Hepatic stellate cell (primary cell): ENCODE data around the gene TMEM266.

Experiments
- DNase-seq: peaks from one replicate; pipeline ENCODE4 v3.0.0; 2011; ENCODE audit warnings: low spot score

TMEM266 gene

DNA sequence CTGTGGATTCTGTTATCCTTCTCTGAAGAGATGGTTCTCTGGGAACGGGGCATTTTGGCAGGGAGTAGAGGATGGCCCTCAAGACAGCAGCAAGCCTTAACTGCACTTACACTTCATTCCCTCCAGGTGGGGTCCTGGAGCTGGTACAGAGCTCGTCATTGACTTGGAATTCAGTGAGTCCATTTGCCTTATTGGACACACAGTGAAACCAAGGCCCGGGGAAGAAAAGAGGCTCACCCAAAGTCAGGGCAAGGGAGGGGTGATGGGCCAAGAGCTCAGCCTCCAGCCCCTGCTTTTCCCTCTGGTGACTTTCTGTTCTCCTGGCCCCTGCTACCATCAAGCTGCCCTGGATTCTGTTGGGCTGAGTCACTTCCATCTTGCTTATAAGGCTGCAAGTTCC is 125.9 kb downstream of the TMEM266 start:
- peak; percentile 85 for DNase-seq

DNA sequence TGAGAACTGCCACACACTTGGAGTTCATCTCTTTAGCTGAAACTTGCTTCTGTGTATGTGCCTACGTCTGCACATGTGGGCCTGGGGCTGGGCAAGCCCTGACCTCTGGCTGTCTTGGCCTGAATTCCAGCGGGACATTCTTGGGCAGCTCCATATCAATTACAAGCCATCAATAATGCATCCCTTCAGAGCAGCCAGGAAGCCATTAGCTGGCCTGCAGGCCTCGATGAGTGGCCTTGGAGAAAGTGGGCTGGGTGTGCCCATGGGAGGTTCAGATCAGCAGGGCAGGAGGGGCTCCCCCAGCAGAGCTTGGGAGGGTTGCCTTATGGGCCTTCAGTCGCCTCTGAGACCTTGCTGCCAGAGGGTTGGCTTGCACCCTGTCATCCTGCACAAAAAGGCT is 127.4 kb downstream of the TMEM266 start:
- no peak for DNase-seq

DNA sequence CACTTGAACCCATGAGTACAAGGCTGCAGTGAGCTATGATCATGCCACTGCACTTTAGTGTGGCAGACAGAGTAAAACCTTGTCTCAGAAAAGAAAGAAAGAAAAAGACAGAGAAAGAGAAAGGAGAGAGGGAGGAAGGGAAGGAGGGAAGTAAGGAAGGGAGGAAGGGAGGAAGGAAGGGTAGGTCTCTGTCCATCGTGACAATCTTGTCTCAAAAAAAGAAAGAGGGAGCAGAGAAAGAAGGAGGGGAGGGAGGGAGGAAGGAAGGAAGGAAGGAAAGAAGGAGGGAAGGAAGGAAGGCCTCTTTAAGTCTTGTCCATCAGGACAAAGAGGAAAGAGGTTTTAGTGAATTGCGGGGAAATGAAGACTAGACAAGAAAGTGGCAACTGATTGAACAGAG is 129.3 kb downstream of the TMEM266 start:
- DNase-seq = no peak

DNA sequence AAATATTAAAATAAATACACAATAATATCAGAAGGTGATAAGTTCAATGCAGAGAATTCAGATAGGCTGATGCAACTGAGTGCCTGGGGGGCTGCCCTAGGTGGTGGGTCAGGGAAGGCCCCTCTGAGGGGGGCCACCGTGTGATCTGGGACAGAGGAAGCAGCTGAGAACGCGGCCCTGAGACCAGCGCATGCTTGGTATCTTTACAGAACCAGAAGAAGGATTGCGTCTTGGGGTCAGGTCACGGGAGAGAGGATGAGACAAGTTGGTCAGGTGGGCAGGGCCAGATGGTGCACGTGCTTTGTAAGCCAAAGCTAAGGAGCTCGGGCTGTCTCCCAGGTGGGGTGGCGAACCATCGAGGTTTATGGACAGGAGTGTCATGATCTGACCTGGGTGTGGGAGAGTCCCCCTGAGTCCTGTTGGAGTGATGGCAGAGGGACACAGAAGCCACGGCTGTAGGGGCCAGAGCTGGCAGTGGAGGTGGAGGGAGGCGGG is 130.3 kb downstream of the TMEM266 start:
- DNase-seq = no peak

DNA sequence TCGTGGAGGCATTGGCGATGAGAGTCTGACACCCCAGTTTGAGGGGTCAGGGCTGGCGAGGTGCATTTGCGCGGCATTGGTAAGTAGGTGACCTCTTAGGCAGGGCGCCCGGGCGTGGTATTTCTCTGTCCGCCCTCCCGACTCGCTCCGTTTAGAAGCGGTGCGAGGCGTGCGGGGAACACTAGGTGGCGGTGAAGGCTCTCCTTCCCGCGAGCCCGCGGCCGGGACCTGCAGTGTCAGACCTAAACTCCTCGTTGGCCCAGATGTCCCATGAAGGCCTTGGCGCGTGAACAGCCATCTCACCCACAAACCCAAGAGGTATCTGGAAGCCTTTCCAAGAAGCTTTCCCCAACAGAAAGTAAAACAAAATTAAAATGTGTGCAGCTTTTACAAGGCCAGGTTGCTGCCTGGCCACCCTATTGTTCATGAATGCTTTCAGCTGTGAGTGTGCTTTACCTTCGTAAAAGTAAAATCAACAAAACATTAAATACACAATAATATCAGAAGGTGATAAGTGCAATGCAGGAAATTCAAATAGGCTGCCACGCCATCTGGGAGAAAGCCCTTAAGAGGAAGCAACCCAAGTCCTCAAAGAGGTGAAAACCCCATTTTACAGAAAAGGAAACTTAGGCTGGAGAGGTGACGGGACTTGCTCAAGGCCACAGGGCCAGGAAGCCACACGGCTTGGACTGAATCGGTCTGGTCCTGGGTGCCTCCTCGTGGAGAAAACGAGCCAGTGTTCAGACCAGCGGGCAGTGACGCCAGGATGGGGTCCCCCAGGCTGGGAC is 131.2 kb downstream of the TMEM266 start:
- peak; percentile 93 for DNase-seq

DNA sequence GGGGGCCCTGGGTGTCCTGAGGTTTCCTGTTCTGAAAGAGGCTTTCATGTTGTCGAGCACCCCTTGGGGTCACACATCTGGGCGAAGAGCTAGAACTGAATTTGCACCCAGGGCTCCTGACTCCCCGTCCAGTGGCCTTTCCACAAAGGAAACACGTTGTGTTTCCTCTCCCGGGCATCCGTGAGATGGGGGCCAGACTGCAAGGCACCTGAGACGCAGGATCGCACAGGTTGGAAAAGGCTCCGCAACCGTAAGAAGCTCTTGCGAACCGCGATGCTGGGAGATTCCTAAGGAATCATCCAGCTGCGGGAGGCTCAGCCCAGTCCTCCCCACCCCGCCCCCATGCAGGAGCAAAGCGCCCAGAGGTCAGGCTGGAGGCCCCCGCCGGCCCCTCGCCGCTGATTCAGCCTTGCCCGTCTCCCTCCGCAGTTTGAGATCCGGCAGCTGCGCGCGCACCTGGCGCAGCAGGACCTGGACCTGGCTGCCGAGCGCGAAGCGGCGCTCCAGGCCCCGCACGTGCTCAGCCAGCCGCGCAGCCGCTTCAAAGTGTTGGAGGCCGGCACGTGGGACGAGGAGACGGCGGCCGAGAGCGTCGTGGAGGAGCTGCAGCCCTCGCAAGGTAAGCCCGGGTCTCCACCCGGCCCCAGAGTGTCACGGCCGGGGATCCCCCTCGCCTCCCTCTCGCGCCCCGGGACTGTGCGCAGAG is 131.9 kb downstream of the TMEM266 start:
- no peak for DNase-seq

DNA sequence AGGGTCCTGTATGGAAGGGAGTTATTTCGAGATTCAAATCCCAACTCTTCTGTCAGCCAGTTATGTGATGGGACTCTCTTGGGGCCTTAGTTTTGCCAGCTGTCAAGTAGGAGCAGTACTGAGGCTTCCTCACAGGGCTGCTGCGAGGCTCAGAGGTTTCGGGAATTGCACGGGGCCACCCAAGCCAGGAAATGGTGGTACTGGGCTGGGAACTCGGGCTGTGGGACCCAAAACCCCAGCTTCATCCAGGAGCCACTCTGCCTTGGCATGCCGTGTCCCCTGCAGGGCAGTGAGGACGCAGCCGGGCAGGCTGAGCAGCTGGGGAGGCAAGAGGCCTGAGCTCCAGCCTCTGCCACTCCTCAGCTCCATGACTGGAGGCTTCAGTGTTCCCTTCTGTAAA is 132.9 kb downstream of the TMEM266 start:
- DNase-seq = no peak

DNA sequence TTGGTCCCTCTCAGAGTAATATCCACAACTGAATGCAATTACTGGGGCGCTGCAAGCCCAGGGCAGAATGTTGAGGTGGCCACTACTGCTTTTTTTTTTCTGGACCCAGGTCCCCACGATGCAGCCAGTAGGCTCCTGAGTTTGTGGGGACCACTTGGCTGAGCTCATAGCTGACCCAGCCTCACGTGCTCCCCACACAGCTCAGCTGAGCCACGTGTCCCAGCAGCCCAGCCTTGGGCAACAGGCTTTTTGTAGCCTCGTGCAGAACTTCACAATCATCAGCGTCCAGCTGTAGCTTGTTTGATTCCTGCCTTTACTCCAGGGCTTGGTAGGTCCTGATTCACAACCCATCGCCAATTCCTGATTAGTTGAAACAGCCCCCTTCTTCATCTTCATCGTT is 134.1 kb downstream of the TMEM266 start:
- no peak for DNase-seq

DNA sequence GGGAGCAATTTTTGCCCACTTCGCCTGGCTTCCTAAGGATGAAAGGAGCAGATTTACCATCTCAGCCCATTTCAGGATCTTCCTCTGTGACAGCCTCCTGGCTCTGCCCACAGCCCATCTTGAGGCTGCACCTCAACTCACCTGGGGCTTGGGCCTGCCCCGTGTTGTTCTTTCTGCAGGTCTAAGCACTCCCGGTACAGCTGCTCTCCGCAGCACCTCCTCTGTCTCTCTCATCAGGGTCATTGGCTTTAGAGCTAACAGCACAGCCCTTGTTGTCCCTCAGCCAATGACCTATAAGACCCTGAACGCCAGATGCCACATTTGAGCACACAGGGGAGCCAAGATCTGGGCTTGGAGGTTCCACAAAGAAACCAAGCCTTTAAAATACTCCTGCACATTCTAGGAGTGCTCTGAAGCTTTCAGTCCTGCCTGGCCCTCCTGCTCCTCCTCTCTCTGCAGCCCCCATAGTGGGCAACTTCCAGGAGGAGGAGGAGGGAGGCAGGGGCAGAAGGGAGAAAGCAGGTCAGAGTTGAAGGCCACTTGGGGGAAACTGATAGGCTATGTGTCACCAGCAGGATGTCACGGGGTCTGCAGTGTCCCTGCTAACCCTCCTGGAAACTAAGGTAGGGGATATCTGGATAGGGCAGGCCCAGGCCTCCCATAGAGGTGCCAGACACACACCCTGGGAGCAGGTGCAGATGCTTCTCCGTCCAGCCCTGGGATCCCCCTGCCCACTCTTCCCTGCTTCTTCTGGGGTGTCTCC is 135.9 kb downstream of the TMEM266 start:
- no peak for DNase-seq

DNA sequence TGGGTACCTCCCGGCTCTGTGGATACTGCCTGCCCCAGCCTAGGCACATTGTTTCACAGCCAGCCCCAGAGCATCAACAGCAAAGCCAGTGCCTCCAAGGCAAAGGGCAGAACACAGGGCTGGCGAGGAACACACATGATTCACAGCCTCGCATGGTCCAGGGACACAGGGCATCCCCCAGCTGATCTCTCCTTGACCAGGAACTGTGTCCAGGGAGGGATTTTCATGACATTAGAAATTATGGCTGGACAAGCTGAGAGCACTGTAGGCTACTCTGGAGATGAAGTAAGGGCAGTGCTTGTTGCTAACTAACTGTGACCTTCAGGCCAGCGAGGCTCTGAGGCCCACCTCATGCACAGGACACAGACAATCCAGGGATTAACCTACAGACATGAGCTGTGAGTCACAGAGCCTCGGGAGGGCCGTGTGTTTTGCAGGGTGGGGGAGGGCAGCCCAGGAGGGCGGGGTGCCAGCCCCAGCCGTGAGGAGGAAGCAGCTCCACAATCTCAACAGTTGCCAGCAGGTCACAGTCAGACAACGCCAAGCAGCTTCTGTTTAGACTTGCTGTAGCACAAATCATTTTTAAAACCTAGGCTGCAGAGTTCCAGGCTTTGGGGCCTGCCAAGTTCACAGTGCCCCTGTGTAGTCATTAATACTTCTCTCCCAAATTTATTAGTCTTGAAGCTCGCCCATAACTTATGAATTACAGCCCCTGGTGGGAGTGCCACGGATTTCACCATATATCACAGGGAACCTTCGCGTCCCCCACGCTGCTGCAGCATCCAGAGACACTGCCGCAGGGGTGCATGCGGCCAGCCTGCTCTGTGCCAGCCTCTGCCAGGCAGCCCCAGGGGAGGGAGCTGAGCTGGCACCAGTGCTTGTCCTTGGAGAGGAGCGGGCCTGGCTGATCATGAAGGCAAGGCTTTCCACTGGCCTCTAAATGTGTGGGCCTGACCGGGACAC is 136.8 kb downstream of the TMEM266 start:
- peak; percentile 91 for DNase-seq

DNA sequence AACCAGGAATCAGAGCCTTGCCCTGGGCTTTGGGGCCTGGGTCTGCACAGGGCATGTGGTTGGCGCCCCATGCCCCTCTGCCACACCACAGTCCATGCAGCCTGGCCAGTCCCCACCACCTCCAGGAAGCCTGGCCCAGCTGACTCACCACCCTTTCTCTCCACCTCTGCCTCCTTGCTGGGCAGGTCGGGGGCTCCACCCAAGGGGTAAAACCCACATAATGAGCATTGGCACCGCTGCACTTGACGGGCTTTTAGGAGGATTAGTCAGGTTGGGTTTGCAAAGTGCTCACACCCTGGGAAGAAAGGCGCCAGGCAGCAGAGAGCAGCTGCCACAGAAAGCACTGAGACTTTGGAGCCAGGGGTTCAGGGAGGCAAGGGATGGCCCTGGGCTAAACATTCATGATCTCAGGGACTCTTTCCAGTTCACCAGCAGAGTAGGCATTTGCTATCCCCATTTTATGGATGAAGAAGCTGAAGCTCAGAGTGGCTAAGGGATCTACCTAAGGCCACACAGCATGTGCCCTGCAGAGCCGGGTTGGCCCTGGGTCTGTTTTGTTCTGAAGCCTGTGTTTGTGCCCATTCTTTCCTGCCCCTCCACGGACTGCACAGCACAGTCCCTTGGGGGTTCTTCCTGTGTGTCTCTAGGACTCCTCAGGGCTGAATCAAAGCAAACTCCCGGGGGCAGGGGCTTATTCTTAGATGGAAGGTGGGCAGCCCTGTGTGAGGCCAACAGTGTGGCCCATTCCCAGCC is 138.1 kb downstream of the TMEM266 start:
- no peak for DNase-seq

DNA sequence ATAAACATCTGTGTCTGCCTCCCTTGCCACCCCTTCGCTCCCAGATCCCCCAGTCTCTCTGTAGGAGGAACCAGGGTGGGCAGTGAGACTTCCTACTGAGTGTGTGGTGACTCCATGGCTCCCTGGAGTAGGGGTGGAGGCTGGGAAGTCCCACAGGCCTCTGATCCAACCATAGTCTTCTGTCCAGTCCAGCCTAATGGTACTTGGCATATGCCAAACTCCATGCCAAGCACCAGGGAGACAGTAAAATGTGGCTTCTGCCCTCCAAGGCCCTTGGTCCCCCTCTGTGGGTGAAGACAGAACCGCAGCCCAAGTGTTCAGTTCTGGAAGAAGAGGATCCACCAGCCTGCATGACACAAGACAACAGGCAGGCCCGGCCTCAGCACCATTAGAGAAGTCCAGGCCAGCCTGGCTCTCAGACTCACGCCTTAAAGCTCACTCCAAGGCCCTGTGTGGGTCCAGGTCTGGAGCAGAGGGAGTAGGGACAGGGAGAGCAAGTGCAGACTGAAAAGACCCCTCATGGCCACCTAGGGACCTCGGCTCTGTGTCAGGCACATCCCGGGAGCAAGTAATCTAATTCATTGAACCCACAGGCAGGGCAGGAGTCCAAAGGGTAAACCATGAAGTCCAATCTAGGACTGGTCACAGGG is 138.8 kb downstream of the TMEM266 start:
- DNase-seq = no peak

DNA sequence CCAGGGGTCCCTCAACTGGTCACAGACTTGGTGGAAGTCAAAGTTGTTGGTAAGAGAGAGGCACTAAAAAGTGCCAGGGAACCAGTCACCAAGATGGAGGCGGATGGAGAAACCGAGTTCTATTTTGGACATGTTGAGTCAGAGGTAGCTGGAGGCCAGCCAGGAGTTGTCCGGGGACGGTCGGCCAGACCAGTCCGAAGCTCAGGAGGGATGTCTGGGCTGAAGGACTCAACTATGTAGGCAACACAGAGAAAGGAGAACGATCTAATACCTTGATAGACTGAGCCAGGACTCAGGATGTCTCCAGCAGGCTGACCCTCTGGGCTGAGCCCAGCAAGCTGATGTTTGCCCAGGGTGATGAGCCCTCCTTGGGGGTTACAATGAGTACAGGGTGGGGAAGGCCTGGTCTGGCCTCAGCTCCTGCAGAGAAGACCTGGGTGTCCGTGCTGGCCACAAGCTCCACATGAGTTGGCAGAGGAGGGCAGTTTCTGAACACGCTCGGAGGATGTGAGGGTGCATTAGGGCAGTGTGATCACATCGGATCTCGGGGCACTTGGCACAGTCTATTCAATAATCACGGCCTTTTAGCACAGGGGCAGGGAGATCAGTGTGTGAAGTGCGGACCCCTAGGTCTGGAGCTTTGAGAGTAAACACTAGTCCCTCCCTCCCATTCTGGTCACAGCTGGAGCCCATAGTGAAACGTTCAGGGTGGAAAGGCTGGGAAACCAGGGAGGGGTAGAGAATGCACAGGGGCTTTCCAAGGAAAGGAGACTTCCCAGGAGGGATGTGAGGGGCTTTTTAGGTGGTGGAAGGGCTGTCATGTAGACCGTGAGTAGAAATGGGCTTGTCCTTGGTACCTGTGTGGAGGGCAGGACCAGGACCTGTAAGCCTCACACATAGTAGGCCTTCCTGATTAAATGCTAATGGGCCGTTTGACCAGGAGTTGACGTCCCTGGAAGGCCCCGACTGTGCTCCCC is 139.6 kb downstream of the TMEM266 start:
- peak; percentile 91 for DNase-seq

DNA sequence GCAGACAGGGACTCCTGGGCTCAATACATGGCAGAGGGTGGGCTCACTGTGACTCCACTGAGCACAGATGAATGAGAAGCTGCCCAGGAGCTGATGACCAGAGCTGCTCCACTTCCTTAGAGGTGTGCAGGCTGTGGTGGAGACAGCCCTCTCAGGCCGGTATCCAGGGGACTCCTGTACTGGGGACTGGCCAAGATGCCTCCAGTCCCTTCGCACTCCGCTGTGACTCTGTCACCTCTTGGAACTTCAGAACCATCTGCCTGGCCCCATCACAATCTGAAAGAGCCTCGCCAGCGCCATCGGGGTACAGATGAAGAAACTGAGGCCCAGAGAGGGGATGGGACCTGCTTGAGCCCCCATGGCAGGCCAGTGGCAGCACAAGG is 140.3 kb downstream of the TMEM266 start:
- DNase-seq = no peak

DNA sequence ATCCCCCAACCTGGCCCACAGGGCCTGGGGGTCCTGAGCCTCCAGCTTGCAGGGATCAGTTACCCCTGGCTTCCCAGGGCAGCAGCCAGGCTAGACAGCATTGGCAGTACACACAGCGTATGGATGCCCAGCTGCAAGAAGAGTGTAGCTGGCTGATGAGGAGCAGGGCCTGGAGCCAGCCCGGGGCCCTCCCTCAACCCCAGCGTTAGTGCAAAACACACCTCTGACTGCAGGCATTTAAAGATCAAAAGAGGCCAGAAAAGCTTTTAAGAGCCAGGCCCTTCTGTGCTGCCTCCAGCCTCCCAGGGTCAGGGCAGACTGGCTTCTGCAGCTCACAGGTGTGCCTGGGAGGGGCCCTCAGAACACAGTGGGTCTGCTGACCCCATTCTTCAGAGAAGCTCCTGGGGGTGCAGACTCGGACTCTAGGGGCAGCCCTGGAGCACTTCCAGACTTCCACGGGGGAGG is 140.9 kb downstream of the TMEM266 start:
- no peak for DNase-seq

DNA sequence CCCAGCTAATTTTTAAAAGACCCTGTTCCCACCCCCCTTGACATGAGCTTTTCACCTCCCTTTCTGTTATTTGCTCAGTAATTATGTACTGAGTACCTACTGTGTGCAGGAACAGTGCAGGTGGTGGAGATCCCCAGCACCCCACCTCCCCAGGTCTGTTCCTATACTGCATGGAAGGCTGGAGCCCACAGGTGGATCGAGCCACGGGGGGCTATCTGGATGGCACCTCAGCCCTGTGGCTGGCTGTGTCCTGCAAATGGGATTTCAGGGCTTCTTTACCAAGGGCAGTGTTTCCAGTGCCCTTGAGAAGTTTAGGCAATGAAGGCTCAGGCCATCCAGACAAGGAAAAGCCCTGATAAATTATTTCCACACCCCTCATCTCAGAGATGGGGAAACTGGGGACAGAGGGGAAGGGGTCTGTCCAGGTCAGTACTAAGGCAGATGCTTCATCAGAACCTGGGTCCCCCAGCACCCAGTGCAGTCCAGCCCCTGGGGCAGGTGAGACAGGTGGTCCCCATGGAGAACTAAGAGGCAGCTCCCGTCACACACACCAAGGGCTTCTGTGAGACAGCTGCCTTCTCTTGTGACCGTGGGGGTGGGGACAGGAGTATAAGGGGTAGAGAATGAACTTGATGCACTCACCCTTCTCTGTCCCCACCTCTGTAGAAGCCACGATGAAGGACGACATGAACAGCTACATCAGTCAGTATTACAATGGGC is 141.9 kb downstream of the TMEM266 start:
- no peak for DNase-seq

DNA sequence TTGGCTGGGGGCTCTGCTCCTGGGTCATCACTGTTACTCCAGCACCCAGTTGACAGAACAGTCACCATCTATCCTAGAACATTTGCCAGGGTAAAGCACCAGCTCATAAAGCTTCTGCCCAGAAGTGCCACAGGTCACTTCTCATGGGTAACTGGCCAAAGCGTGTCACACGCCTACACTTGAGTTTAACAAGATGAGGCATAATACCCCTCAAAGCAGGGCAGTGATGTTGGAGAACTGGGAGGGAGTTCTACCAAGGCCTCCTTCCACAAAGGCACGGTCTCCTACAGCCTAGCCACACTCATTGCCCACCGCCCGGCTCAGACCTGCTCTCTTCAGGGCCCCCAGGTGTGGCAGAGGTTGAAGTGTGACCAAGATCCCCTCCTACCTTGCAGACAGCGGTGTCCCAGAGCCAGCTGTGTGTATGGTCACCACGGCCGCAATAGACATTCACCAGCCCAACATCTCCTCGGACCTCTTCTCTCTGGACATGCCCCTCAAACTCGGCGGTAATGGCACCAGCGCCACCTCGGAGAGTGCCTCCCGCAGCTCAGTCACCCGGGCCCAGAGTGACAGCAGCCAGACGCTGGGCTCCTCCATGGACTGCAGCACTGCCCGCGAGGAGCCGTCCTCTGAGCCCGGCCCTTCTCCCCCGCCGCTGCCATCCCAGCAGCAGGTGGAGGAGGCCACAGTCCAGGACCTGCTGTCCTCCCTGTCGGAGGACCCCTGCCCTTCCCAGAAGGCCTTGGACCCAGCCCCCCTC is 143.7 kb downstream of the TMEM266 start:
- DNase-seq = no peak
